Ovary (tissue), 3 donors: ENCODE measurements around the gene CDH23.

Source experiments
- CTCF ChIP-seq, 3 donors: fragments of 450-650 bp in 2 of 3; fragments of 200-600 bp in 1 of 3; IDR thresholded peaks; one replicate each; pipeline versions ENCODE4 v1.5.1 to v1.8.0; 2016 to 2022; ENCODE audit warnings: antibody characterized with exemption in 3 of 3, mild to moderate bottlenecking in 1 of 3
- POLR2A ChIP-seq: fragments of 450-650 bp; IDR thresholded peaks from one replicate; pipeline ENCODE4 v1.6.1; 2017; ENCODE audit warnings: antibody characterized with exemption, mild to moderate bottlenecking, moderate library complexity
- donor health status: DM: no; HTN: no; CAD: no.

GRCh38 chr10:71722849-71723248, 326.1 kb downstream of the CDH23 start:
- no peak for TF ChIP-seq POLR2A
- no peak for TF ChIP-seq CTCF (IDR thresholded peaks at IDR 0.05)
